ENCODE results near the gene IFNG. TPM values are rescaled to one million over a fixed set of nuclear protein-coding genes. Genes with fewer than 3 reads are reported as not detected.

Gene IFNG
- total RNA-seq, 1 donor from 2014 or later = 560 TPM

- intact Hi-C loops (cut with micrococcal nuclease) = loop anchor here (1.0 to 5.0 kb wide), 16 partner anchors 10 to 688 kb away; no protein-coding TSS in a partner anchor
Observed at GRCh38 chr12:68119250-68119649, 40.3 kb downstream of the IFNG start.

- intact Hi-C loops (cut with micrococcal nuclease) = loop anchor here (2.0 to 5.0 kb wide), 4 partner anchors 123 to 486 kb away; no protein-coding TSS in a partner anchor
Observed at GRCh38 chr12:68118096-68118755, 41.3 kb downstream of the IFNG start.

- intact Hi-C loops (cut with micrococcal nuclease) = loop anchor here (1.0 to 5.0 kb wide), 5 partner anchors 123 to 485 kb away; no protein-coding TSS in a partner anchor
Observed at GRCh38 chr12:68117661-68118060, 41.9 kb downstream of the IFNG start.

GRCh38 chr12:68115281-68115680 is 44.3 kb downstream of the IFNG start:
- intact Hi-C loops (cut with micrococcal nuclease) = loop anchor here (5.0 kb wide), 3 partner anchors 123 to 483 kb away; no protein-coding TSS in a partner anchor

GRCh38 chr12:68114606-68115005 is 44.9 kb downstream of the IFNG start:
- intact Hi-C loops (cut with micrococcal nuclease) = loop anchor here (5.0 kb wide), 3 partner anchors 122 to 482 kb away; no protein-coding TSS in a partner anchor

GRCh38 chr12:68113644-68114043 is 45.9 kb downstream of the IFNG start:
- intact Hi-C loops (cut with micrococcal nuclease) = loop anchor here (1.0 kb wide), 1 partner anchor 45 kb away; no protein-coding TSS in a partner anchor

GRCh38 chr12:68111995-68112394 is 47.5 kb downstream of the IFNG start:
- intact Hi-C loops (cut with micrococcal nuclease) = no loop called here

GRCh38 chr12:68109444-68110217 is 49.9 kb downstream of the IFNG start:
- intact Hi-C loops (cut with micrococcal nuclease) = loop anchor here (1.0 kb wide), 1 partner anchor 10 kb away; no protein-coding TSS in a partner anchor

- intact Hi-C loops (cut with micrococcal nuclease) = loop anchor here (1.0 kb wide), 1 partner anchor 10 kb away; no protein-coding TSS in a partner anchor
Observed at GRCh38 chr12:68109001-68109400, 50.5 kb downstream of the IFNG start.

- intact Hi-C loops (cut with micrococcal nuclease) = no loop called here
Observed at GRCh38 chr12:68106660-68107059, 52.9 kb downstream of the IFNG start.

- intact Hi-C loops (cut with micrococcal nuclease) = no loop called here
Observed at GRCh38 chr12:68106160-68106559, 53.4 kb downstream of the IFNG start.

Other genes with a start within 250 kb of the IFNG start
- 3.6 and 3.8 TPM in 2 replicates for gene IFNG-AS1, start 170.3 kb downstream of the IFNG start, total RNA-seq
- 5.7 and 6.6 TPM in 2 replicates for gene IL26, start 66.1 kb upstream of the IFNG start, total RNA-seq
- 4.0 and 4.1 TPM in 2 replicates for gene IL22, start 93.9 kb upstream of the IFNG start, total RNA-seq
- gene MDM1, start 172.6 kb upstream of the IFNG start, total RNA-seq = 26.3 and 30.6 TPM in 2 replicates

All from T-helper 1 cell treated with Interleukin-12 subunit alpha and Interleukin-12 subunit beta and Interleukin-4 antibody, amounts not matched to agents 30 ng/mL and 1 ng/mL, for 36 hours (primary cell).